Mesothelial cell of epicardium (in vitro differentiated cells): Measurements from ENCODE around the gene CTF1. TPM values are rescaled to one million over a fixed set of nuclear protein-coding genes. Genes with fewer than 3 reads are reported as not detected.
"Not testable (repeated sequence)": the region's sequence is repeated elsewhere in the genome, so short reads cannot be mapped to it uniquely, and the experiment has no call there.

Source experiments
- DNase-seq, 2 experiments: peaks; one replicate each; pipeline ENCODE4 v3.0.0; 2021; ENCODE audit warnings: low spot score in 2 of 2; ENCODE audit not compliant: unreplicated experiment in 2 of 2
- H3K27ac Mint-ChIP-seq: 2 replicates; pipeline ENCODE4 v1.8.0; 2021; ENCODE audit warnings: mixed read lengths
- H3K27me3 Mint-ChIP-seq: 2 replicates; pipeline ENCODE4 v1.8.0; 2021; ENCODE audit warnings: low read depth, mixed read lengths
- H3K36me3 Mint-ChIP-seq: 2 replicates; pipeline ENCODE4 v1.8.0; 2021; ENCODE audit warnings: mixed read lengths
- H3K4me1 Mint-ChIP-seq: 2 replicates; pipeline ENCODE4 v1.8.0; 2021; ENCODE audit warnings: mixed read lengths
- H3K4me3 Mint-ChIP-seq: 2 replicates; pipeline ENCODE4 v1.8.0; 2021; ENCODE audit warnings: mild to moderate bottlenecking, moderate library complexity, mixed read lengths
- H3K9me3 Mint-ChIP-seq: 2 replicates; pipeline ENCODE4 v1.8.0; 2021; ENCODE audit warnings: mixed read lengths
- CTCF ChIP-seq: fragments of 200-600 bp; sonication (generic); IDR thresholded peaks from one replicate; pipeline ENCODE4 v1.5.0; 2021; ENCODE audit warnings: antibody characterized with exemption; ENCODE audit not compliant: unreplicated experiment
- total RNA-seq: library from RNA; stranded (reverse); gene quantifications from 3 replicates; pipeline ENCODE4 v1.2.1, GENCODE V29; 2021

CTF1 gene
- total RNA-seq, 1 donor from 2014 or later = 9.1 TPM

GRCh38 chr16:30929167-30929566, 32.8 kb downstream of the CTF1 start:
- H3K36me3 Mint-ChIP-seq = peaks cover 12% of the 10 kb centered on the region
- no peak overlapping the region for H3K4me3 Mint-ChIP-seq
- H3K27ac Mint-ChIP-seq = no peak overlapping the region
- peaks cover 14% of the 10 kb centered on the region for H3K4me1 Mint-ChIP-seq
- DNase-seq = no peak
- no peaks in the 10 kb centered on the region for H3K9me3 Mint-ChIP-seq
- no peaks in the 10 kb centered on the region for H3K27me3 Mint-ChIP-seq
- TF ChIP-seq CTCF = no peak

GRCh38 chr16:30930160-30930571, 33.8 kb downstream of the CTF1 start:
- no peak overlapping the region for H3K4me3 Mint-ChIP-seq
- H3K9me3 Mint-ChIP-seq = no peaks in the 10 kb centered on the region
- H3K27ac Mint-ChIP-seq = no peak overlapping the region
- DNase-seq = no peak
- no peaks in the 10 kb centered on the region for H3K27me3 Mint-ChIP-seq
- H3K4me1 Mint-ChIP-seq = peaks cover 8% of the 10 kb centered on the region
- peaks cover 19% of the 10 kb centered on the region for H3K36me3 Mint-ChIP-seq
- TF ChIP-seq CTCF = no peak

- TF ChIP-seq CTCF = no peak
- no peak for DNase-seq
- Mint-ChIP-seq H3K9me3 (no peaks in the 10 kb centered on the region), H3K4me1 (peaks cover 4% of the 10 kb centered on the region), H3K36me3 (peaks cover 26% of the 10 kb centered on the region), H3K27me3 (no peaks in the 10 kb centered on the region), H3K4me3 (no peak overlapping the region), H3K27ac (no peak overlapping the region)
Observed at GRCh38 chr16:30931068-30931650, 34.7 kb downstream of the CTF1 start.

GRCh38 chr16:30934827-30935557, 38.6 kb downstream of the CTF1 start:
- H3K4me3 Mint-ChIP-seq = no peak overlapping the region
- no peak overlapping the region for H3K27ac Mint-ChIP-seq
- no peak for DNase-seq
- no peaks in the 10 kb centered on the region for H3K27me3 Mint-ChIP-seq
- no peaks in the 10 kb centered on the region for H3K9me3 Mint-ChIP-seq
- H3K36me3 Mint-ChIP-seq = peaks cover 38% of the 10 kb centered on the region
- TF ChIP-seq CTCF = peak; percentile 19
- H3K4me1 Mint-ChIP-seq = peaks cover 2% of the 10 kb centered on the region

- Mint-ChIP-seq H3K27me3 (no peaks in the 10 kb centered on the region), H3K4me3 (no peak overlapping the region), H3K36me3 (peaks cover 40% of the 10 kb centered on the region), H3K9me3 (no peaks in the 10 kb centered on the region), H3K27ac (peak overlapping the region; percentile 4), H3K4me1 (peaks cover 2% of the 10 kb centered on the region)
- no peak for TF ChIP-seq CTCF
- DNase-seq = no peak
Observed at GRCh38 chr16:30937692-30938091, 41.3 kb downstream of the CTF1 start.

- H3K27me3 Mint-ChIP-seq, H3K4me3 Mint-ChIP-seq, DNase-seq, H3K27ac Mint-ChIP-seq, H3K4me1 Mint-ChIP-seq, H3K9me3 Mint-ChIP-seq: not testable (repeated sequence)
- H3K36me3 Mint-ChIP-seq = peaks cover 50% of the 10 kb centered on the region
Observed at GRCh38 chr16:30939571-30939970, 43.2 kb downstream of the CTF1 start.
